OCI-LY3 (cell line): Measurements from ENCODE around the gene KRI1.

ENCODE experiments used
- H2AFZ ChIP-seq: fragments of 200-600, 300-600 bp; shearing (Covaris generic); 2 replicates; pipeline ENCODE4 v1.6.0; 2014; ENCODE audit warnings: antibody characterized with exemption, low read depth, low read length
- H3K27ac ChIP-seq: fragments of 200-600, 300-600 bp; sonication (generic); 2 replicates; pipeline ENCODE4 v1.5.1; 2014; ENCODE audit warnings: mild to moderate bottlenecking, low read length, moderate library complexity, mixed read lengths
- H3K27me3 ChIP-seq: fragments of 200-600, 300-600 bp; sonication (generic); 2 replicates; pipeline ENCODE4 v1.6.1; 2014; ENCODE audit warnings: low read depth, low read length, mixed read lengths
- H3K36me3 ChIP-seq: fragments of 200-600, 300-600 bp; sonication (generic); replicated peaks from 2 replicates; pipeline ENCODE3; 2014; ENCODE audit warnings: low read depth, low read length, mixed read lengths
- H3K4me1 ChIP-seq: fragments of 300-600, 200-600 bp; sonication (generic); 2 replicates; pipeline ENCODE4 v1.6.1; 2014; ENCODE audit warnings: low read length, mixed read lengths
- H3K4me2 ChIP-seq: fragments of 200-600, 300-600 bp; sonication (generic); 2 replicates; pipeline ENCODE4 v1.6.1; 2014; ENCODE audit warnings: low read length, mixed read lengths
- H3K4me3 ChIP-seq: fragments of 300-600, 200-600 bp; sonication (generic); 2 replicates; pipeline ENCODE4 v1.5.1; 2014; ENCODE audit warnings: antibody characterized with exemption, mild to moderate bottlenecking, low read length, moderate library complexity
- H3K79me2 ChIP-seq: fragments of 300-600, 200-600 bp; shearing (Covaris generic); 2 replicates; pipeline ENCODE4 v1.6.1; 2014; ENCODE audit warnings: mild to moderate bottlenecking, low read length, mixed read lengths
- H3K9ac ChIP-seq: fragments of 300-600, 200-600 bp; shearing (Covaris generic); 2 replicates; pipeline ENCODE4 v1.6.0; 2014; ENCODE audit warnings: mild to moderate bottlenecking, low read length, moderate library complexity
- H3K9me3 ChIP-seq: fragments of 200-600, 300-600 bp; shearing (Covaris generic); 2 replicates; pipeline ENCODE4 v1.6.1; 2014; ENCODE audit warnings: low read length, mixed read lengths; ENCODE audit not compliant: insufficient read depth
- H4K20me1 ChIP-seq: fragments of 200-600, 300-600 bp; sonication (generic); 2 replicates; pipeline ENCODE4 v1.6.1; 2016; ENCODE audit warnings: low read length, mixed read lengths; ENCODE audit not compliant: insufficient read depth
- CTCF ChIP-seq: fragments of 200-600, 300-600 bp; sonication (generic); IDR thresholded peaks from 2 replicates; pipeline ENCODE4 v1.5.1; 2014; ENCODE audit warnings: antibody characterized with exemption, low read length, low read depth
- EZH2phosphoT487 ChIP-seq: fragments of 200-600 bp; shearing (Covaris generic); IDR thresholded peaks from 2 replicates; pipeline ENCODE4 v1.6.1; 2018; ENCODE audit warnings: antibody characterized with exemption, mixed run types, low read depth

Gene KRI1

GRCh38 chr19:10525636-10526035, 40.2 kb downstream of the KRI1 start:
- no peak overlapping the region for H2AFZ ChIP-seq
- no peaks in the 10 kb centered on the region for H3K79me2 ChIP-seq
- H3K27ac ChIP-seq, result no peak overlapping the region
- no peaks in the 10 kb centered on the region for H3K36me3 ChIP-seq
- no peak overlapping the region for H3K4me3 ChIP-seq
- no peak overlapping the region for H3K4me2 ChIP-seq
- peaks cover 11% of the 10 kb centered on the region for H3K27me3 ChIP-seq
- no peaks in the 10 kb centered on the region for H4K20me1 ChIP-seq
- H3K9me3 ChIP-seq, result no peaks in the 10 kb centered on the region
- no peaks in the 10 kb centered on the region for H3K4me1 ChIP-seq
- no peak overlapping the region for H3K9ac ChIP-seq
- TF ChIP-seq CTCF (no peak), EZH2phosphoT487 (no peak)

GRCh38 chr19:10523135-10523636, 42.6 kb downstream of the KRI1 start:
- H3K4me3 ChIP-seq, result no peak overlapping the region
- H3K4me1 ChIP-seq, result peaks cover 12% of the 10 kb centered on the region
- H2AFZ ChIP-seq, result no peak overlapping the region
- TF ChIP-seq EZH2phosphoT487 (no peak), CTCF (no peak)
- no peaks in the 10 kb centered on the region for H3K36me3 ChIP-seq
- no peaks in the 10 kb centered on the region for H3K79me2 ChIP-seq
- H4K20me1 ChIP-seq, result no peaks in the 10 kb centered on the region
- no peak overlapping the region for H3K9ac ChIP-seq
- H3K4me2 ChIP-seq, result no peak overlapping the region
- H3K9me3 ChIP-seq, result no peaks in the 10 kb centered on the region
- H3K27me3 ChIP-seq, result peaks cover 31% of the 10 kb centered on the region
- no peak overlapping the region for H3K27ac ChIP-seq

GRCh38 chr19:10521461-10522171, 44.2 kb downstream of the KRI1 start:
- H3K27me3 ChIP-seq, result peaks cover 32% of the 10 kb centered on the region
- no peaks in the 10 kb centered on the region for H3K9me3 ChIP-seq
- no peak for TF ChIP-seq CTCF
- TF ChIP-seq EZH2phosphoT487, result no peak
- no peaks in the 10 kb centered on the region for H4K20me1 ChIP-seq
- peaks cover 12% of the 10 kb centered on the region for H3K4me1 ChIP-seq
- H3K9ac ChIP-seq, result no peak overlapping the region
- no peak overlapping the region for H3K27ac ChIP-seq
- H2AFZ ChIP-seq, result no peak overlapping the region
- no peaks in the 10 kb centered on the region for H3K36me3 ChIP-seq
- H3K4me2 ChIP-seq, result no peak overlapping the region
- H3K4me3 ChIP-seq, result no peak overlapping the region
- no peaks in the 10 kb centered on the region for H3K79me2 ChIP-seq

GRCh38 chr19:10520652-10521318, 45.0 kb downstream of the KRI1 start:
- no peak for TF ChIP-seq EZH2phosphoT487
- no peak for TF ChIP-seq CTCF
- Histone ChIP-seq H3K4me1 (peaks cover 12% of the 10 kb centered on the region), H4K20me1 (no peaks in the 10 kb centered on the region), H2AFZ (no peak overlapping the region), H3K4me2 (no peak overlapping the region), H3K36me3 (no peaks in the 10 kb centered on the region), H3K79me2 (no peaks in the 10 kb centered on the region), H3K27ac (no peak overlapping the region), H3K9ac (no peak overlapping the region), H3K4me3 (no peak overlapping the region), H3K27me3 (peaks cover 32% of the 10 kb centered on the region), H3K9me3 (no peaks in the 10 kb centered on the region)
